H1 (cell line): ENCODE measurements around the gene UPF1. TPM values are rescaled to one million over a fixed set of nuclear protein-coding genes. Genes with fewer than 3 reads are reported as not detected.

Experiments used
- BACH1 ChIP-seq: IDR thresholded peaks from 2 replicates; pipeline ENCODE4 v1.6.1; 2012; ENCODE audit warnings: low read length, improper control_type of control experiment
- CHD1 ChIP-seq: IDR thresholded peaks from 2 replicates; pipeline ENCODE4 v1.6.1; 2012; ENCODE audit warnings: low read depth, low read length, improper control_type of control experiment
- HDAC6 ChIP-seq: IDR thresholded peaks from one replicate; pipeline ENCODE4 v1.7.1; 2012; ENCODE audit warnings: low read depth, mild to moderate bottlenecking, inconsistent platforms, low read length, moderate library complexity
- KDM1A ChIP-seq: fragments of 200-600, 300-600 bp; sonication (generic); IDR thresholded peaks from 2 replicates; pipeline ENCODE4 v1.7.1; 2016; ENCODE audit warnings: mild to moderate bottlenecking, low read length, borderline replicate concordance
- POLR2A ChIP-seq, 2 experiments: IDR thresholded peaks; 1 replicate in 1 of 2; 2 replicates in 1 of 2; pipeline ENCODE4 v1.6.1; 2011; ENCODE audit warnings: low read depth in 2 of 2, low read length in 2 of 2, mild to moderate bottlenecking in 2 of 2; ENCODE audit errors: control extremely low read depth in 1 of 2
- TAF7 ChIP-seq: optimal IDR thresholded peaks from 2 replicates; pipeline ENCODE3; 2011; ENCODE audit warnings: low read depth, mild to moderate bottlenecking, inconsistent platforms, low read length, moderate library complexity, borderline replicate concordance
- polyA plus RNA-seq, 7 experiments: library from polyadenylated mRNA; depleted of rRNA in 3 of 7; stranded (reverse) in 5 of 7; unstranded in 2 of 7; fragments of >200 nt in 5 of 7; fragments of 200-250 nt in 2 of 7; gene quantifications; 1 replicate in 5 of 7; 2 replicates in 1 of 7; 4 replicates in 1 of 7; pipeline versions ENCODE4 v1.2.1 to v1.2.3, GENCODE V29; 2011 to 2013; ENCODE audit warnings: missing spikeins in 2 of 7, mixed read lengths in 2 of 7
- total RNA-seq: library from RNA; stranded (reverse); fragmentation: NEBNext Ultra II Directional; extraction: Animal tissue kit (Norgen Biotek cat#: 25700); gene quantifications from 2 replicates; pipeline ENCODE4 v1.2.1, GENCODE V29; 2021
- TF ChIP-seq, protein P1 (sequence below): fragments of 300-600 bp; sonication (generic); IDR thresholded peaks from 2 replicates; pipeline ENCODE4 v1.7.1; 2012; ENCODE audit warnings: low read length, moderate library complexity, mild to moderate bottlenecking, inconsistent platforms; ENCODE audit not compliant: insufficient replicate concordance

UPF1 gene
- total and polyA plus RNA-seq, 2 of the 8 experiments (the other 6 are each of a cell fraction or from before 2014, with no cell fraction given): 46.4 to 62.0 TPM

GRCh38 chr19:18817574-18817973 lies 14.2 kb upstream of the UPF1 start (continued):
- TF ChIP-seq, protein P1, sequence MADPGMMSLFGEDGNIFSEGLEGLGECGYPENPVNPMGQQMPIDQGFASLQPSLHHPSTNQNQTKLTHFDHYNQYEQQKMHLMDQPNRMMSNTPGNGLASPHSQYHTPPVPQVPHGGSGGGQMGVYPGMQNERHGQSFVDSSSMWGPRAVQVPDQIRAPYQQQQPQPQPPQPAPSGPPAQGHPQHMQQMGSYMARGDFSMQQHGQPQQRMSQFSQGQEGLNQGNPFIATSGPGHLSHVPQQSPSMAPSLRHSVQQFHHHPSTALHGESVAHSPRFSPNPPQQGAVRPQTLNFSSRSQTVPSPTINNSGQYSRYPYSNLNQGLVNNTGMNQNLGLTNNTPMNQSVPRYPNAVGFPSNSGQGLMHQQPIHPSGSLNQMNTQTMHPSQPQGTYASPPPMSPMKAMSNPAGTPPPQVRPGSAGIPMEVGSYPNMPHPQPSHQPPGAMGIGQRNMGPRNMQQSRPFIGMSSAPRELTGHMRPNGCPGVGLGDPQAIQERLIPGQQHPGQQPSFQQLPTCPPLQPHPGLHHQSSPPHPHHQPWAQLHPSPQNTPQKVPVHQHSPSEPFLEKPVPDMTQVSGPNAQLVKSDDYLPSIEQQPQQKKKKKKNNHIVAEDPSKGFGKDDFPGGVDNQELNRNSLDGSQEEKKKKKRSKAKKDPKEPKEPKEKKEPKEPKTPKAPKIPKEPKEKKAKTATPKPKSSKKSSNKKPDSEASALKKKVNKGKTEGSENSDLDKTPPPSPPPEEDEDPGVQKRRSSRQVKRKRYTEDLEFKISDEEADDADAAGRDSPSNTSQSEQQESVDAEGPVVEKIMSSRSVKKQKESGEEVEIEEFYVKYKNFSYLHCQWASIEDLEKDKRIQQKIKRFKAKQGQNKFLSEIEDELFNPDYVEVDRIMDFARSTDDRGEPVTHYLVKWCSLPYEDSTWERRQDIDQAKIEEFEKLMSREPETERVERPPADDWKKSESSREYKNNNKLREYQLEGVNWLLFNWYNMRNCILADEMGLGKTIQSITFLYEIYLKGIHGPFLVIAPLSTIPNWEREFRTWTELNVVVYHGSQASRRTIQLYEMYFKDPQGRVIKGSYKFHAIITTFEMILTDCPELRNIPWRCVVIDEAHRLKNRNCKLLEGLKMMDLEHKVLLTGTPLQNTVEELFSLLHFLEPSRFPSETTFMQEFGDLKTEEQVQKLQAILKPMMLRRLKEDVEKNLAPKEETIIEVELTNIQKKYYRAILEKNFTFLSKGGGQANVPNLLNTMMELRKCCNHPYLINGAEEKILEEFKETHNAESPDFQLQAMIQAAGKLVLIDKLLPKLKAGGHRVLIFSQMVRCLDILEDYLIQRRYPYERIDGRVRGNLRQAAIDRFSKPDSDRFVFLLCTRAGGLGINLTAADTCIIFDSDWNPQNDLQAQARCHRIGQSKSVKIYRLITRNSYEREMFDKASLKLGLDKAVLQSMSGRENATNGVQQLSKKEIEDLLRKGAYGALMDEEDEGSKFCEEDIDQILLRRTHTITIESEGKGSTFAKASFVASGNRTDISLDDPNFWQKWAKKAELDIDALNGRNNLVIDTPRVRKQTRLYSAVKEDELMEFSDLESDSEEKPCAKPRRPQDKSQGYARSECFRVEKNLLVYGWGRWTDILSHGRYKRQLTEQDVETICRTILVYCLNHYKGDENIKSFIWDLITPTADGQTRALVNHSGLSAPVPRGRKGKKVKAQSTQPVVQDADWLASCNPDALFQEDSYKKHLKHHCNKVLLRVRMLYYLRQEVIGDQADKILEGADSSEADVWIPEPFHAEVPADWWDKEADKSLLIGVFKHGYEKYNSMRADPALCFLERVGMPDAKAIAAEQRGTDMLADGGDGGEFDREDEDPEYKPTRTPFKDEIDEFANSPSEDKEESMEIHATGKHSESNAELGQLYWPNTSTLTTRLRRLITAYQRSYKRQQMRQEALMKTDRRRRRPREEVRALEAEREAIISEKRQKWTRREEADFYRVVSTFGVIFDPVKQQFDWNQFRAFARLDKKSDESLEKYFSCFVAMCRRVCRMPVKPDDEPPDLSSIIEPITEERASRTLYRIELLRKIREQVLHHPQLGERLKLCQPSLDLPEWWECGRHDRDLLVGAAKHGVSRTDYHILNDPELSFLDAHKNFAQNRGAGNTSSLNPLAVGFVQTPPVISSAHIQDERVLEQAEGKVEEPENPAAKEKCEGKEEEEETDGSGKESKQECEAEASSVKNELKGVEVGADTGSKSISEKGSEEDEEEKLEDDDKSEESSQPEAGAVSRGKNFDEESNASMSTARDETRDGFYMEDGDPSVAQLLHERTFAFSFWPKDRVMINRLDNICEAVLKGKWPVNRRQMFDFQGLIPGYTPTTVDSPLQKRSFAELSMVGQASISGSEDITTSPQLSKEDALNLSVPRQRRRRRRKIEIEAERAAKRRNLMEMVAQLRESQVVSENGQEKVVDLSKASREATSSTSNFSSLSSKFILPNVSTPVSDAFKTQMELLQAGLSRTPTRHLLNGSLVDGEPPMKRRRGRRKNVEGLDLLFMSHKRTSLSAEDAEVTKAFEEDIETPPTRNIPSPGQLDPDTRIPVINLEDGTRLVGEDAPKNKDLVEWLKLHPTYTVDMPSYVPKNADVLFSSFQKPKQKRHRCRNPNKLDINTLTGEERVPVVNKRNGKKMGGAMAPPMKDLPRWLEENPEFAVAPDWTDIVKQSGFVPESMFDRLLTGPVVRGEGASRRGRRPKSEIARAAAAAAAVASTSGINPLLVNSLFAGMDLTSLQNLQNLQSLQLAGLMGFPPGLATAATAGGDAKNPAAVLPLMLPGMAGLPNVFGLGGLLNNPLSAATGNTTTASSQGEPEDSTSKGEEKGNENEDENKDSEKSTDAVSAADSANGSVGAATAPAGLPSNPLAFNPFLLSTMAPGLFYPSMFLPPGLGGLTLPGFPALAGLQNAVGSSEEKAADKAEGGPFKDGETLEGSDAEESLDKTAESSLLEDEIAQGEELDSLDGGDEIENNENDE: no peak
- TF ChIP-seq POLR2A (IDR thresholded peaks at IDR 0.05; ENCODE audit: control extremely low read depth in 1 of 2, low read depth in 2 of 2, low read length in 2 of 2) (no peak), HDAC6 (no peak), KDM1A (no peak), CHD1 (no peak), TAF7 (no peak), BACH1 (no peak)
